ENCODE data around the gene ANO4. TPM values are rescaled to one million over a fixed set of nuclear protein-coding genes. Genes with fewer than 3 reads are reported as not detected.

ANO4 gene
- total and polyA plus RNA-seq, 4 donors: 0.10 to 1.9 (median 0.86) TPM

GRCh38 chr12:100871195-100871734 lies 76.7 kb downstream of the ANO4 start:
- no peak for TF ChIP-seq CTCF (IDR thresholded peaks at IDR 0.05; ENCODE audit: control extremely low read depth, extremely low read depth)
- ATAC-seq (ENCODE audit: insufficient read depth, low FRiP score) (no peak), DNase-seq (no peak)
- Histone ChIP-seq H3K9me3 (ENCODE audit: control insufficient read depth in 4 of 4, insufficient read depth in 3 of 4, low read length in 3 of 4) (peaks cover 0 to 5% (median 0%) of the 10 kb centered on the region in 4 donors), H3K4me1 (ENCODE audit: control insufficient read depth in 5 of 5, insufficient read depth in 5 of 5, low read length in 5 of 5) (no peaks in the 10 kb centered on the region), H3K36me3 (ENCODE audit: control insufficient read depth in 4 of 4, insufficient read depth in 4 of 4, low read length in 4 of 4) (no peaks in the 10 kb centered on the region), H3K9ac (ENCODE audit: insufficient read depth in 1 of 2, low read length in 2 of 2) (no peak overlapping the region), H3K27ac (ENCODE audit: low read depth in 1 of 2, low read length in 1 of 2) (no peak overlapping the region), H3K27me3 (ENCODE audit: control insufficient read depth in 3 of 3, insufficient read depth in 3 of 3, low read length in 2 of 3) (no peaks in the 10 kb centered on the region), H3K4me3 (no peak overlapping the region)
- 70 to 85% methylated on average over 1 of the region's 1 CpG for WGBS, 2 donors

- TF ChIP-seq CTCF (IDR thresholded peaks at IDR 0.05; ENCODE audit: control extremely low read depth, extremely low read depth): no peak
- WGBS, 2 donors: 84 to 85% methylated on average over 7 of the region's 7 CpGs
- H3K27me3 ChIP-seq (ENCODE audit: control insufficient read depth in 3 of 3, insufficient read depth in 3 of 3, low read length in 2 of 3): no peaks in the 10 kb centered on the region
- H3K9ac ChIP-seq (ENCODE audit: insufficient read depth in 1 of 2, low read length in 2 of 2): no peak overlapping the region
- H3K9me3 ChIP-seq (ENCODE audit: control insufficient read depth in 4 of 4, insufficient read depth in 3 of 4, low read length in 3 of 4): peaks cover 0 to 5% (median under 1%) of the 10 kb centered on the region in 4 donors
- DNase-seq (no peak), ATAC-seq (ENCODE audit: insufficient read depth, low FRiP score) (no peak)
- no peaks in the 10 kb centered on the region for H3K36me3 ChIP-seq (ENCODE audit: control insufficient read depth in 4 of 4, insufficient read depth in 4 of 4, low read length in 4 of 4)
- no peaks in the 10 kb centered on the region for H3K4me1 ChIP-seq (ENCODE audit: control insufficient read depth in 5 of 5, insufficient read depth in 5 of 5, low read length in 5 of 5)
- H3K4me3 ChIP-seq: no peak overlapping the region
- no peak overlapping the region for H3K27ac ChIP-seq (ENCODE audit: low read depth in 1 of 2, low read length in 1 of 2)
Measured at GRCh38 chr12:100875156-100875555, 80.6 kb downstream of the ANO4 start.

- H3K4me1 ChIP-seq (ENCODE audit: control insufficient read depth in 5 of 5, insufficient read depth in 5 of 5, low read length in 5 of 5): no peaks in the 10 kb centered on the region
- no peak for DNase-seq
- H3K4me3 ChIP-seq: no peak overlapping the region
- H3K27me3 ChIP-seq (ENCODE audit: control insufficient read depth in 3 of 3, insufficient read depth in 3 of 3, low read length in 2 of 3): no peaks in the 10 kb centered on the region
- no peak for TF ChIP-seq CTCF (IDR thresholded peaks at IDR 0.05; ENCODE audit: control extremely low read depth, extremely low read depth)
- H3K9me3 ChIP-seq (ENCODE audit: control insufficient read depth in 4 of 4, insufficient read depth in 3 of 4, low read length in 3 of 4): peaks cover 0 to 5% (median 1%) of the 10 kb centered on the region in 4 donors
- no peak overlapping the region for H3K27ac ChIP-seq (ENCODE audit: low read depth in 1 of 2, low read length in 1 of 2)
- H3K36me3 ChIP-seq (ENCODE audit: control insufficient read depth in 4 of 4, insufficient read depth in 4 of 4, low read length in 4 of 4): no peaks in the 10 kb centered on the region
- ATAC-seq (ENCODE audit: insufficient read depth, low FRiP score): no peak
- 70 to 86% methylated on average over 2 of the region's 2 CpGs for WGBS, 2 donors
- H3K9ac ChIP-seq (ENCODE audit: insufficient read depth in 1 of 2, low read length in 2 of 2): no peak overlapping the region
Measured at GRCh38 chr12:100875771-100876170, 81.2 kb downstream of the ANO4 start.

- H3K27me3 ChIP-seq (ENCODE audit: control insufficient read depth in 3 of 3, insufficient read depth in 3 of 3, low read length in 2 of 3): no peaks in the 10 kb centered on the region
- TF ChIP-seq CTCF (IDR thresholded peaks at IDR 0.05; ENCODE audit: control extremely low read depth, extremely low read depth): no peak
- DNase-seq: no peak
- ATAC-seq (ENCODE audit: insufficient read depth, low FRiP score): no peak
- 55 to 57% methylated on average over 2 of the region's 2 CpGs for WGBS, 2 donors
- no peaks in the 10 kb centered on the region for H3K36me3 ChIP-seq (ENCODE audit: control insufficient read depth in 4 of 4, insufficient read depth in 4 of 4, low read length in 4 of 4)
- no peak overlapping the region for H3K9ac ChIP-seq (ENCODE audit: insufficient read depth in 1 of 2, low read length in 2 of 2)
- H3K4me3 ChIP-seq: no peak overlapping the region
- no peaks in the 10 kb centered on the region for H3K4me1 ChIP-seq (ENCODE audit: control insufficient read depth in 5 of 5, insufficient read depth in 5 of 5, low read length in 5 of 5)
- H3K9me3 ChIP-seq (ENCODE audit: control insufficient read depth in 4 of 4, insufficient read depth in 3 of 4, low read length in 3 of 4): peaks cover 0 to 5% (median 1%) of the 10 kb centered on the region in 4 donors
- H3K27ac ChIP-seq (ENCODE audit: low read depth in 1 of 2, low read length in 1 of 2): no peak overlapping the region
Measured at GRCh38 chr12:100877776-100878175, 83.2 kb downstream of the ANO4 start.

Measured in lung (tissue), 12 donors.